Inflammatory macrophage (primary cell): ENCODE data around the gene OSBPL2.

ENCODE experiments used
- DNase-seq, 2 donors: peaks; one replicate each; pipeline ENCODE4 v3.0.0-alpha.2; 2020 to 2022

OSBPL2 gene

GRCh38 chr20:62315773-62316172 lies 77.5 kb downstream of the OSBPL2 start:
- no peak for DNase-seq

- DNase-seq = no peak
Observed at GRCh38 chr20:62316331-62317166, 78.2 kb downstream of the OSBPL2 start.

GRCh38 chr20:62317167-62317655 lies 78.9 kb downstream of the OSBPL2 start:
- DNase-seq = no peak

DNA sequence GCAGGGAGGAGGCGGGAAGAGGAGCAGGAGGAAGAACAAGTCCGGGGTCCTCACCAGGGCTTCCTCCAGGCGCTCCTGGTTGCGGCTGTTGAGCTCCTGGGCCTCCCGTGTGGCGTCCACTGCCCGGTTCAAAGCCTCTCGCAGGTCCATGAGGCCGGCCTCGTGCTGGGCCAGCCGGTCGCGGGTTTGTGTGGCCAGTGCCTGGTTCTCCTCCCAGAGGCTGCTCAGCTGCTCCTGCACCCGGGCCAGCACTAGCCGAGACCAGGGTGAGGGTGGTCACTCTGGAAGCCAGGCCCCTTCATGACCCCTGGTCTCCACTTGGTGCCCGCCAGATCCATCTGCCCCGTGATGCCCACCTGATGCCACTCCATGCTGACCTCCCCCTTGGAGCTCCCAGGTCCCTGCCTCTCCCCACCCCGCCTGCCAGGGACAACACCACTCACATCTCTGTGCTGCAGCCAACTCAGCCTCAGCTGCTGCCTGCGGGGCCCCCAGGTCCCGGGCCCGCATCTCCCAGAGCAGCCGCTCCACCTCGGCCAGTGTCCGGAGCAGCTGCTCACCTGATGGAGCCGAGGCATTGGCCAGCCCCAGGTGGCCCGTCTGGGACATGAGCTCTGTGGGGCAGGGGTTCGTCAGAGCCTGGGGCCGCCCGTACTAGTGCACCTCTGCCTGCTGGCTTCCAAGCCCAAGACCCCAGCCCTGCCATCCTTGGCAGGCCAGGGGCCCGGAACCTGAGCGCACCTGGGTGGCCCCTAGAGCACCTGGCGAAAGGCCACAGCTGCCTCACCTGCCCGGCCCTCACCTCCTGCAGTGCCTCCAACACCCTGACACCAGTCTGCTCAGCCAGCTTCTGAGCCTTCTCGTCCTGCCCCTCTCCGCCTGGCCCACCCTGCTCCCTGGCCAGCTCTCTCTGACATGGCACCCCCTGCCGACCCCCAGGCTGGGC lies 80.4 kb downstream of the OSBPL2 start:
- DNase-seq = no peak

- DNase-seq = no peak
Observed at GRCh38 chr20:62319346-62319909, 81.1 kb downstream of the OSBPL2 start.

DNA sequence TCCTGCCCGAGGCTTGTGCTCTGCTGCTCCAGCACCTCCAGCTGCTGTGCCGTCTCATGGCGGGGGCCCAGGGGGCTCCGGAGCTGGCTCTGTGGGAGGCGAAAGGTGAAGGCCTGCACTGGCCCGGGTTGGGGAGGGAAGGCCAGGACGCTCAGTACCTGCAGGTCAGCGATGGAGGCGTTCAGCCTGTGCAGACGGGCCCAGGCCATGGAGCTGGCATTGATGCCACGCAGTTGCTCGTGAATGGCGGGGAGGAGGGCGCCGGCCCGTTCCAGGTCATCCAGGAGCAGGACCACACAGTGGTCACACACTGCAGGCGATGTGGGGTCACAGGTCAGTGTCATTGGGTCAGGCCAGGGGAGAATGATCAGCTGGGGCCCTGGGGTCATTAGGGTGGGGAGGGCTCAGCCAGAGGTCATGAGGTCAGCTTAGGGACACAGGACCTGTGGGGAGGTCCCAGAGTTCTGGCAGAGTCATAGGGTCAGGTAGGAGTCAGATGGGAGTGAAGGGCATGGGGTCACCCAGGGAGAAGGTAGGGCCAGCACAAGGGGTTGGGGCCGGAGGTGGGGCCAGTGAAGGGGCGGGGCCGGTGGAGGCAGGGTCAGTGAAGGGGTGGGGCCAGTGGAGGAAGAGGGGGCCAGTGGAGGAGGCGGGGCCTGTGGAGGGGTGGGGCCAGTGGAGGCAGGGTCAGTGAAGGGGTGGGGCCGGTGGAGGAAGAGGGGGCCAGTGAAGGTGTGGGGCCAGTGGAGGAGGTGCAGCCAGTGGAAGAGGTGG lies 82.4 kb downstream of the OSBPL2 start:
- DNase-seq = no peak

- no peak for DNase-seq
Observed at GRCh38 chr20:62321521-62321948, 83.2 kb downstream of the OSBPL2 start.

GRCh38 chr20:62321975-62322374 lies 83.7 kb downstream of the OSBPL2 start:
- no peak for DNase-seq

GRCh38 chr20:62322492-62323041 lies 84.2 kb downstream of the OSBPL2 start:
- no peak for DNase-seq

DNA sequence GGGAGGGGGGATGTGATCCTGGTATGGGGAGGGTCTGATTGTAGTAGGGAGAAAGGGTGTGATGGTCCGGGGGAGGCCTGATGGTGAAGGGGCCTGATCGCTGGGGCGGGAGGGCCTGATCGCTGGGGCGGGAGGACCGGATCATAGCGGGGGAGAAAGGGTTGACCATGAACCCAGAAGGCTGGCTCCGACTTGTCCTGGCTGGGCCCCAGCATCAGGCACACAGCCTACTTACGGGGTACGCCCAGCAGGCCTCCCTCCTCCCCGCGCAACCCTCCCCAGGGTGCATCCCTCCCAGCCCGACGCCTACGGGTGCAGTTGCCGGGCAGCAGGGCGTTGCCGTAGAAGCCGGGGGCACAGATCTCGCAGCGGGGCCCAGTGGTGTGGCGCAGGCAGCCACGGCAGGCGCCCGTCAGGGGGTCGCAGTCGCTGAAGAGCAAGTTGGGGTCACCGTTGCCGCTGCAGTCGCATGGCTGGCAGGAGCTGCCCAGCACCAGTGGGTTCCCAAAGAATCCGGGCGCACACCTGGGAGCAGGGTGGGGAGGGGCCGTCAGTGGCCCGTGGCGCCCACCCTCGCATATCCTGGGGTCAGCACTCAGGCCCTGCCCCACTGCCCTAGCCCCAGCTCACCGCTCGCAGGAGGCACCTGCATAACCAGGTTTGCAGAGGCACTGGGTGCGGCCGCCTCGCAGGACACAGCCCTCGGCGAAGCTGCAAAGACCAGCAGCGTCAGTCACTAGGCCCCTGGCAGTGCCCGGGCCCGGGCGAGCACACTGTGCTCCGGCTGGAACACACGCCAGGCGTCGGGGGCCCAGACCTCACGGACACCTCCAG lies 85.0 kb downstream of the OSBPL2 start:
- DNase-seq = no peak

GRCh38 chr20:62323980-62324906 lies 85.9 kb downstream of the OSBPL2 start:
- no peak for DNase-seq

DNA sequence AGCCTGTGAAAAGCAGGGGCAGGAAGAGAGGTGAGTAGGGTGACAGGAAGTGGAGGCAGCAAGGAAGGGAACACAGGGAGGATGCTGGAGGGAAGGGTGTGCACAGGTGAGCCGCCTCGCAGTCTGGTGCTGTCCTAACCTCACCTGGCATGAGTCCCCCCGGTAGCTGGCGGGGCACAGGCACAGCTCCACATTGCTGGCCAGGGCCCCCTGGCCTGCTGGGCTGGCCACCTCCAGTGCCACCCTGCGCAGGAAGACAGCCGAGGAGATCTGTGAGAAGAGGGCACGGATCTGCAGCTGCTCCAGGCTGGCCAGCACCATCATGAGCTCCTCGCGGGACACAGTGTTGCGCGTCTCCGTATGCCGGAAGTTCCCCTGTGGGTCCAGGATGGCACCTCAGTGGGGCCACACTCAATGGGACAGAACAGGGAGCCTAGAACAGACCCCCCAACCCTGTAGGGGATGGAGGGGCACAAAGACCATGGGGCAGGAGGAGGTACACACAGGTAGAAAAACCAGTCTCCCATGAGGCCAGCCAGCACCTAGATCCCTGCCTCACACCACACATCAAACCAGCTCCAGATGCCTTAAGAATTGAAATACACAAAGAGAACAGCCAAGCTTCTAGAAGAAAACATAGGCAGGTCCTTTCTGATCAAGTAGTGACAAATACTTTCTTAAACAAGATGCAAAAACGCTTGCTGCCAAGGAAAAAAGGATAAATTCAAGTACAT lies 87.0 kb downstream of the OSBPL2 start:
- DNase-seq = no peak

DNA sequence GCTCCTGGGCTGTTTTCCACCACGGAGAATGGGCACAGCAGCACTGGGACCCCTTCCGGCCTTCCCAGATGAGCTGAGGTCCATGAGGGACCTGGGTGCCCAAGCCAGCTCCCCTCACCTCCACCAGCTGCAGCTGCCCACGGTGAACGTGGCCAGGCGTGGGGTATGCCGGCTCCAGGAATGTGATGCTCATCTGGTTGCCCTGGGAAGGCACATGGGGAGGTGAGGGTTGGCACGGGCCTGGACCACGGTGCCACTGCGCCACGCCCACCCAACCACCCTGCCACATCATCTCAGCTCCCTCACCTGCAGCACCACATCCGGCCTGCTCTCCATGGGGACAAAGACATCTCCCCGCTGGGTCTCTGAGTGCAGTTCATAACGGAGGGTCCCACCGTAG lies 88.2 kb downstream of the OSBPL2 start:
- no peak for DNase-seq

GRCh38 chr20:62326959-62327725 lies 88.8 kb downstream of the OSBPL2 start:
- DNase-seq = no peak

- no peak for DNase-seq
Observed at GRCh38 chr20:62327726-62328495, 89.6 kb downstream of the OSBPL2 start.

DNA sequence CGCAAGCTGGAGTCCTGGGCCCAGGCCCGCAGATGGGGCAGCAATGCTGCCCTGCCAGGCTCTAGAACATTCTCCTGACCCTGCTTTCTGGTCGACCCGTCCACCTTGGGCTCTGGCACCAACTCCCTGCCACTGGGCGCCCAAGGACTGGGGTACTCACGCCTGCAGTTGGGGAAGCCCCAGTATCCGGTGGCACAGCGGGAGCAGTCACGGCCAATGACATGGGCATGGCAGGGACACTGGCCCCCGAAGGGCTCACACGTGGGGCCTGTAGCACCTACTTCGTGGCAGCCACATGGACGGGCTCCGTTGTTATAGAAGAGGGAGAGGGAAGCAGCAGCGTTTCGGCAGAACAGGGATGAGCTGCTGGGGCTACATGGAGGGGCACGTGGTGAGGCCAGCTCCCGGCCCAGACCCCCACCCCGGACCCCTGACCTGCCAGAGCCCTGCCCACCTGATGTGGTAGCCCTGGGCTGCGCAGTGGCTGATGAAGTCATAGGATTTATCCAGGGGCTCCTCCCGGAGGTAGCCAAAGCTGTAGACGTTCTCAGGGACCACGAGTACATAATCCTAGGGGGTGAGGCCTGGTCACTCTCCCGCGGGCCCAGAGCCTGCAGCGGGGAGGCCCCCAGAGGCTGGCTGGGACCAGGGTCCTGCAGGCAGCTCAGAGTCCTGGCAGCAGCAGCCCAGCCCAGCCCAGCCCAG lies 90.5 kb downstream of the OSBPL2 start:
- no peak for DNase-seq
